Keratinocyte (primary cell): ENCODE data around the gene SLC27A4. TPM values are rescaled to one million over a fixed set of nuclear protein-coding genes. Genes with fewer than 3 reads are reported as not detected.

Experiments used
- DNase-seq: peaks from one replicate; pipeline ENCODE4 v3.0.0-alpha.2; 2011; ENCODE audit warnings: low read depth, missing footprints, low spot score
- FAIRE-seq: peaks from 2 replicates; lab custom pipeline; 2011; peaks lifted over from hg19 to GRCh38; lab: Jason Lieb, UNC
- H2AFZ ChIP-seq: 2 replicates; pipeline ENCODE4 v1.6.0; 2012; ENCODE audit warnings: low read length, control low read depth, inconsistent platforms; ENCODE audit not compliant: control insufficient read depth
- H3K27ac ChIP-seq: 2 replicates; pipeline ENCODE4 v1.5.1; 2011; ENCODE audit warnings: low read length; ENCODE audit not compliant: control insufficient read depth, insufficient read depth
- H3K27me3 ChIP-seq: 3 replicates; pipeline ENCODE4 v1.6.0; 2011; ENCODE audit warnings: low read length; ENCODE audit not compliant: control insufficient read depth, insufficient read depth; ENCODE audit errors: extremely low read depth
- H3K36me3 ChIP-seq, 2 experiments: 2 replicates in 1 of 2; 3 replicates in 1 of 2; pipeline ENCODE4 v1.5.1; 2011; ENCODE audit warnings: low read length in 2 of 2, mild to moderate bottlenecking in 1 of 2; ENCODE audit not compliant: control insufficient read depth in 2 of 2, insufficient read depth in 2 of 2; ENCODE audit errors: extremely low read depth in 1 of 2
- H3K4me1 ChIP-seq: 3 replicates; pipeline ENCODE4 v1.5.1; 2011; ENCODE audit warnings: low read length; ENCODE audit not compliant: control insufficient read depth, insufficient read depth; ENCODE audit errors: extremely low read depth
- H3K4me2 ChIP-seq: 3 replicates; pipeline ENCODE4 v1.6.0; 2011; ENCODE audit warnings: low read depth, low read length; ENCODE audit not compliant: control insufficient read depth, insufficient read depth; ENCODE audit errors: extremely low read depth
- H3K4me3 ChIP-seq, 3 experiments: fragments of 200-600 bp in 1 of 3; sonication (generic) in 1 of 3; 2 replicates in 2 of 3; 3 replicates in 1 of 3; pipeline ENCODE4 v1.5.1; 2011 to 2016; ENCODE audit warnings: low read length in 3 of 3, mild to moderate bottlenecking in 3 of 3, control low read depth in 2 of 3, inconsistent platforms in 1 of 3, low read depth in 1 of 3, mixed read lengths in 1 of 3, mixed run types in 1 of 3, moderate library complexity in 1 of 3; ENCODE audit not compliant: control insufficient read depth in 2 of 3, insufficient read depth in 2 of 3; ENCODE audit errors: extremely low read depth in 1 of 3
- H3K79me2 ChIP-seq: 2 replicates; pipeline ENCODE4 v1.6.0; 2012; ENCODE audit warnings: low read length; ENCODE audit not compliant: control insufficient read depth, insufficient read depth
- H3K9ac ChIP-seq: 3 replicates; pipeline ENCODE4 v1.6.0; 2011; ENCODE audit warnings: low read length; ENCODE audit not compliant: control insufficient read depth, insufficient read depth; ENCODE audit errors: extremely low read depth
- H3K9me1 ChIP-seq: 3 replicates; pipeline ENCODE4 v1.6.0; 2011; ENCODE audit warnings: low read length; ENCODE audit not compliant: control insufficient read depth, insufficient read depth; ENCODE audit errors: extremely low read depth
- H3K9me3 ChIP-seq: 2 replicates; pipeline ENCODE4 v1.5.1; 2012; ENCODE audit warnings: low read depth, low read length; ENCODE audit not compliant: control insufficient read depth
- H4K20me1 ChIP-seq: 3 replicates; pipeline ENCODE4 v1.6.0; 2011; ENCODE audit warnings: low read length; ENCODE audit not compliant: control insufficient read depth, insufficient read depth; ENCODE audit errors: extremely low read depth
- EZH2 ChIP-seq: IDR thresholded peaks from one replicate; pipeline ENCODE4 v1.6.1; 2012; ENCODE audit warnings: inconsistent platforms, mild to moderate bottlenecking, low read length, moderate library complexity
- dilution Hi-C: fragments of 300-500 bp; cut with MboI; formaldehyde crosslinking; loops from one replicate; pipeline ENCODE4 v1.7.0; 2020; ENCODE audit warnings: low sequenced_read_pairs; ENCODE audit not compliant: extremely low pct_ligation_motif_present
- polyA plus RNA-seq, 5 experiments: library from polyadenylated mRNA; depleted of rRNA in 3 of 5; stranded (reverse) in 3 of 5; stranded (forward) in 1 of 5; unstranded in 1 of 5; fragments of >200 nt; gene quantifications; 1 replicate in 1 of 5; 2 replicates in 3 of 5; 3 replicates in 1 of 5; pipeline versions ENCODE4 v1.2.1 to v1.2.3, GENCODE V29; 2011 to 2012; ENCODE audit warnings: missing spikeins in 2 of 5, low read depth in 1 of 5, low replicate concordance in 1 of 5
- TF ChIP-seq, protein P1 (sequence below), 3 experiments: IDR thresholded peaks in 1 of 3; conservative IDR thresholded peaks in 1 of 3; optimal IDR thresholded peaks in 1 of 3; 2 replicates in 2 of 3; 3 replicates in 1 of 3; pipeline versions ENCODE3 to v1.5.1; 2011; ENCODE audit warnings: low read length in 3 of 3, mild to moderate bottlenecking in 3 of 3, moderate library complexity in 2 of 3, control low read depth in 1 of 3, inconsistent platforms in 1 of 3; ENCODE audit not compliant: insufficient read depth in 2 of 3; ENCODE audit errors: extremely low read depth in 1 of 3

The SLC27A4 gene
- polyA plus RNA-seq, 1 donor (not counting 4 experiments of a cell fraction or from before 2014, with no cell fraction given) = 17.3 TPM

DNA sequence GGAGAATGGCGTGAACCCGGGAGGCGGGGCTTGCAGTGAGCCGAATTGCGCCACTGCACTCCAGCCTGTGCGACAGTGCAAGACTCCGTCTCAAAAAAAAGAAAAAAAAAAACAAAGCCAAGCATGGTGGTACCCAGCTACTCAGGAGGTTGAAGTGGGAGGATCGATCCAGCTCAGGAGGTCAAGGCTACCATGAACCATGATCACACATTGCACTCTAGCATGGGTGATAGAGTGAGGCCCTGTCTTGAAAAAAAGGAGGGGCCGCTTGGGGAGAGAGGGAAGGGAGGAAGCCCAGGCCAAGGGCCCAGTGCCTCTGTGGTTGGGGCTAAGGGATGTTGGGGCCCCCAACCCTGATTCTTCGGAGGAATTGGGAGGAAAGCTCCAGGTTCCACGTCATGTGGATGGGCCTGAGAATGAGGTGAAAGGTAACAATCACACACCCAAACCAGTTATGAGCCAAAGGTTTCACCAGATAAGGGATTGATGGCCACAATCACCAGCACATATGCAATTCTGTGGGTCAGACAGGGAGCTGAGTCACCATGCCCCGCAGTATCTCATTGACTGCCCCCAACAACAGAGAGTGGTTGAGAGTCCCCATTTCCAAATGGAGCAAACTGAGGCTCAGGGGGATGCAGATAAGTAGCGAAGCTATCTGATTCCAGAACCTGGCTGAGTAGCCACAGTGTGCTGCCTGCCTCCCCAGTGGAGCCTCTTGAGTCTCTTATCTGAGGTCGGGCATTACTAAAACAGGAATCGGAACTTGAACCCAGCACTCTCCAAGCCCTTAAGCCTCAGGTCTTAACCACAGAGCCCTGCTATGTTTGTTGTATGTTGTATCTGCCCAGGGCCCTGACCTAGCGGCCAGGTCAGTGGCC is 43.7 kb upstream of the SLC27A4 start:
- no peaks in the 10 kb centered on the region for H3K79me2 ChIP-seq
- TF ChIP-seq EZH2 = no peak
- TF ChIP-seq, protein P1, sequence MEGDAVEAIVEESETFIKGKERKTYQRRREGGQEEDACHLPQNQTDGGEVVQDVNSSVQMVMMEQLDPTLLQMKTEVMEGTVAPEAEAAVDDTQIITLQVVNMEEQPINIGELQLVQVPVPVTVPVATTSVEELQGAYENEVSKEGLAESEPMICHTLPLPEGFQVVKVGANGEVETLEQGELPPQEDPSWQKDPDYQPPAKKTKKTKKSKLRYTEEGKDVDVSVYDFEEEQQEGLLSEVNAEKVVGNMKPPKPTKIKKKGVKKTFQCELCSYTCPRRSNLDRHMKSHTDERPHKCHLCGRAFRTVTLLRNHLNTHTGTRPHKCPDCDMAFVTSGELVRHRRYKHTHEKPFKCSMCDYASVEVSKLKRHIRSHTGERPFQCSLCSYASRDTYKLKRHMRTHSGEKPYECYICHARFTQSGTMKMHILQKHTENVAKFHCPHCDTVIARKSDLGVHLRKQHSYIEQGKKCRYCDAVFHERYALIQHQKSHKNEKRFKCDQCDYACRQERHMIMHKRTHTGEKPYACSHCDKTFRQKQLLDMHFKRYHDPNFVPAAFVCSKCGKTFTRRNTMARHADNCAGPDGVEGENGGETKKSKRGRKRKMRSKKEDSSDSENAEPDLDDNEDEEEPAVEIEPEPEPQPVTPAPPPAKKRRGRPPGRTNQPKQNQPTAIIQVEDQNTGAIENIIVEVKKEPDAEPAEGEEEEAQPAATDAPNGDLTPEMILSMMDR (optimal IDR thresholded peaks at IDR 0.05 in 1 of 3, IDR thresholded peaks at IDR 0.05 in 1 of 3, conservative IDR thresholded peaks at IDR 0.05 in 1 of 3; ENCODE audit: extremely low read depth in 1 of 3, insufficient read depth in 2 of 3, low read length in 3 of 3) = no peak
- H4K20me1 ChIP-seq = no peaks in the 10 kb centered on the region
- no peak overlapping the region for H2AFZ ChIP-seq
- no peak overlapping the region for H3K9ac ChIP-seq
- no peaks in the 10 kb centered on the region for H3K9me1 ChIP-seq
- FAIRE-seq (no peak), DNase-seq (no peak)
- H3K27me3 ChIP-seq = no peaks in the 10 kb centered on the region
- H3K4me2 ChIP-seq = no peak overlapping the region
- H3K4me1 ChIP-seq = peaks cover 8% of the 10 kb centered on the region
- H3K27ac ChIP-seq = no peak overlapping the region
- no peak overlapping the region for H3K4me3 ChIP-seq
- dilution Hi-C loops = no loop called here
- no peaks in the 10 kb centered on the region for H3K9me3 ChIP-seq
- H3K36me3 ChIP-seq = no peaks in the 10 kb centered on the region

DNA sequence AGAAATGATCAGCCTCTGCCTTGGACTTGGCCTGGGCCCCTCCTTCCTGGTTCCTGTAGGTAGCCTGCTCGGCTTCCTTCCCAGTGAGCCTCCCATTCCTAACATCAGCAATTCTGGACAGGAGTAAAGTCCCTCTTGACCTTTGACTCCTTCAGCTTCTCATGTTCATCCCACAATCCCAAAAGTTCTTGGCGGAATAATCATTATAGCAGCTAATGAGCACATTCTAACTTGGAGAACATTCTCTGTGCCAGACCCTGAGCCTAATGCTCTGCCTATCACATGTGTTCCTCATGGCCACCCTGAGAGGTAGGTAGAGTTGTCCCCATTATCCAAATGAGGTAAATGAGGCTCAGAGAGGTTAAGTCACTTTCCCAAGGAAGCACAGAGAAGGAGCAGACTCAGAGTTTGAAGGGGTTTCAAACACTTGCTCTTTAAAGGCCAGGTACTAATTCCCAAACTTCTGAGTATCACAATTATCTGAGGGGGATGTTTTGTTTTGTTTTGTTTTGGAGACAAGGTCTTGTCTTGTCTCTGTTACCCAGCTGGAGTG is 43.0 kb upstream of the SLC27A4 start:
- peaks cover 8% of the 10 kb centered on the region for H3K4me1 ChIP-seq
- H3K9ac ChIP-seq = no peak overlapping the region
- H3K4me2 ChIP-seq = no peak overlapping the region
- no peak overlapping the region for H3K27ac ChIP-seq
- no peaks in the 10 kb centered on the region for H3K9me1 ChIP-seq
- no peak overlapping the region for H3K4me3 ChIP-seq
- H3K9me3 ChIP-seq = no peaks in the 10 kb centered on the region
- DNase-seq = no peak
- no peaks in the 10 kb centered on the region for H3K36me3 ChIP-seq
- H3K79me2 ChIP-seq = no peaks in the 10 kb centered on the region
- FAIRE-seq = no peak
- no peak for TF ChIP-seq EZH2
- TF ChIP-seq, protein P1 (optimal IDR thresholded peaks at IDR 0.05 in 1 of 3, IDR thresholded peaks at IDR 0.05 in 1 of 3, conservative IDR thresholded peaks at IDR 0.05 in 1 of 3; ENCODE audit: extremely low read depth in 1 of 3, insufficient read depth in 2 of 3, low read length in 3 of 3) = no peak
- H2AFZ ChIP-seq = no peak overlapping the region
- dilution Hi-C loops = no loop called here
- no peaks in the 10 kb centered on the region for H4K20me1 ChIP-seq
- H3K27me3 ChIP-seq = no peaks in the 10 kb centered on the region
